Stimulated activated CD8-positive, alpha-beta memory T cell treated with anti-CD3 and anti-CD28 coated beads, Interleukin-7, amount 100 ng/mL, for 48 hours (primary cell): ENCODE measurements around the gene TSPAN9.

ENCODE experiments used
- DNase-seq, 2 donors: peaks; one replicate each; pipeline ENCODE4 v3.0.0-alpha.2; 2020; ENCODE audit warnings: low read depth in 1 of 2; ENCODE audit errors: extremely low read depth in 1 of 2

Gene TSPAN9

GRCh38 chr12:3097836-3098235, 20.7 kb downstream of the TSPAN9 start:
- no peak for DNase-seq

- DNase-seq, result no peak
Observed at GRCh38 chr12:3098436-3098835, 21.3 kb downstream of the TSPAN9 start.

- DNase-seq, result no peak
Observed at GRCh38 chr12:3099146-3099545, 22.0 kb downstream of the TSPAN9 start.

- DNase-seq, result no peak
Observed at GRCh38 chr12:3101309-3102024, 24.3 kb downstream of the TSPAN9 start.

GRCh38 chr12:3102771-3103410, 25.7 kb downstream of the TSPAN9 start:
- no peak for DNase-seq

DNA sequence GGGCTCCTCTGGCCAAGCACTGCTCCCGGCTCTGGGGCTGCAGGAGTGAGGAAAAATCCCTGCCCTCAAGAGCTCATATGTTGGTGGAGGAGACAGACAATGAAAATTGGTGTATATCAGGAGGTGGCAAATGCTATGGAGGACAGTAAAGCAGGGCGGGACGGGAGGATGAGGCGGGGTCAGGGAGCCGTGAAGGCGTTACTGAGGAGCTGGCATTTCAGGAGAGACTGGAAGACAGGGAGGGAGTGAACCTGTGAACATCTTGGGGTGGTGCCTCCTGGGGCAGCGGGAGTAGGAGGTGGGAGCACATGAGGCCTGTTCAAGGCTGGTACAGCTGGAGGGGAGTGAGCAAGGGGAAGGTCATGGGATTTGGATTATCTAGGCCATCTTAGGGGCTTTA, 26.6 kb downstream of the TSPAN9 start:
- DNase-seq, result no peak

DNA sequence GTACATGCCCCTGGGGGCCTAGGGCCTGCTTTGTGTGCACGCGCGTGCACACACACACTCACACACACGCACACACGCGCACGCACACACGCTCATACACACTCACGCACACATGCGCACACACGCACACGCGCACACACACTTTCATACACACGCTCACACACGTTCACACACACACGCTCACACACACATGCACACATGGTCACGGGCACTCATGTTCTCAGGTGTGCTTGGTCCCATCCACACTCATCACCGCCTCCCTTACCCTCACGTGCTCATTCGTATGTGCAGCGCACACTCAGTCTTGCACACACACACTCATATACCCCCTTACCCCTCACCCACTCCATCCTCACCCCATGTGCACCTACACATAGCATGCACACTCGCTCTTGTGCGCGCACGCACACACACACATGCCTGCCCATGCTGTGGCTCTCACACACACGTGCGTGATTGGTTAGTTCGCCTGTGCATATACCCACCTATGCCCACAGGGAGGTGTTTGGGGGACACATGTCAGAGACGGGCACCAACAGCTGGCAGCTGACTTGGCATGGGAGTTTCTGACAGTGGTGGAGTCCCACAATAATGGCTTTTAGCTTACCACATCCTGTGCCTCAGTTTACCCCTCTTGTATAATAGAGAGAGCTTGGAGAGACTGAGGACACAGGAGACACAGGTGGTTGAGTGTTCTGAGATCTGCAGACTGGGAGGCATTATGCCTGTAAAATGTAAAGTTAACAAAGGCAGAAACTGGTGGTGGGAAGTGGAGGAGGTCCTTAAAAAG, 28.7 kb downstream of the TSPAN9 start:
- no peak for DNase-seq

DNA sequence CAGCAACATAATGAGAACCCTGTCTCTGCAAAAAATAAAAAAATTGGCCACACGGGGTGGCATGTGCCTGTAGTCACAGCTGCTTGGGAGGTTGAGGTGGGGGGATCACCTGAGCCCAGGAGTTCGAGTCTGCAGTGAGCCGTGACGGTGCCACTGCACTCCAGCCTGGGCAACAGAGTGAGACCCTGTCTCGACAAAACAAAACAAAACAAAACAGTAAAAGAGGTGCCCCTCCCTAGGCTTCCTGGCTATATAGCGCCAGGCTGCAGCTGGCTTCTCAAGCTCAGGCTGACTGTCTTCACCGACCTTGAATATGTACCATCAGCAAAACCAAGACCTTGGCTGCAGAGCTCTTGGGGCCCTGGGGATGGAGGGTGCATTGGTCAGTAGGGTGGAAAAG, 29.4 kb downstream of the TSPAN9 start:
- no peak for DNase-seq

DNA sequence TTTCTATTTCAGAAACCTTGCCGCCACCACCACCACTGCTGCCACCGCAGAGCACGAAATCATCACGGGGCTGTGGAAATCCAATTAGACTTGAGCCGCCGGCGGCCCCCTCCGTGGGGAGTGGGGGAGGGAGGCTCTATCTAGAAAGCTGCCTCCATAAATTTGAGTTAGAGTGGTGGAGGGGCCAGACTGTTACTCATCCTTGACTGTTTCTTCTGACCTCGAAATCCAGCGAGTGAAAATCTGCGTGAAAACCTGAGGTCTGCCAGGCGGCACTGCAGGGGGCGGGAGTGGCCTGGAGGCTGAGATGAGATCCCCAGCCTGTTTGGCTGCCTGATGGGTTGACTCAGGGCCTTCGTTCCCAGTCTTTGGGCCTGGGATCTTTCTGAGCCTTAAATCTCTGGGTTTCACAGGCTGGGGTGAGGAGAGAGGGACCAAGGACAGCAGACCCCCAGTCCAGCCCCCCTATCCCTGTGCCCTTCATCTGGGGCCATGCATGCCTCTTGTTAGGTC, 29.9 kb downstream of the TSPAN9 start:
- DNase-seq, result no peak

GRCh38 chr12:3107954-3108353, 30.8 kb downstream of the TSPAN9 start:
- DNase-seq, result no peak

DNA sequence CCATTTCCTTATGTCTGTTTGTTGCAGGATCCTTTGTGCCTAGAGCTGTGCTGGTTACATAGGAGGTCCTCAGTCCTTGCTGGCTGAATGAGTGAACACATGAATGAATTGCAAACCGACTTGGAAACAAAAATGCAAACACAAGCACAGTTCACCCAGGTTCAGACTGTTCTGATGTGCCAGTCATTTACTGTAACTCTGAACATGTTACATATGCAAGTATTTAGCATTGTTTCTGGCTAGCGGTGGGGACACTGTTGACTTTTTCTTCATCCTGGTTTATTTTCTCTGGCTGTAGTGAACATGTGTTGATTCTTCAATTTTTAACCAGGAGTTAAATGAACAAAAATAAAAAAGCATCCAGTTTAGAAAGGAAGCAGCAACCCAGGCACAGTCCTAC, 33.4 kb downstream of the TSPAN9 start:
- no peak for DNase-seq

DNA sequence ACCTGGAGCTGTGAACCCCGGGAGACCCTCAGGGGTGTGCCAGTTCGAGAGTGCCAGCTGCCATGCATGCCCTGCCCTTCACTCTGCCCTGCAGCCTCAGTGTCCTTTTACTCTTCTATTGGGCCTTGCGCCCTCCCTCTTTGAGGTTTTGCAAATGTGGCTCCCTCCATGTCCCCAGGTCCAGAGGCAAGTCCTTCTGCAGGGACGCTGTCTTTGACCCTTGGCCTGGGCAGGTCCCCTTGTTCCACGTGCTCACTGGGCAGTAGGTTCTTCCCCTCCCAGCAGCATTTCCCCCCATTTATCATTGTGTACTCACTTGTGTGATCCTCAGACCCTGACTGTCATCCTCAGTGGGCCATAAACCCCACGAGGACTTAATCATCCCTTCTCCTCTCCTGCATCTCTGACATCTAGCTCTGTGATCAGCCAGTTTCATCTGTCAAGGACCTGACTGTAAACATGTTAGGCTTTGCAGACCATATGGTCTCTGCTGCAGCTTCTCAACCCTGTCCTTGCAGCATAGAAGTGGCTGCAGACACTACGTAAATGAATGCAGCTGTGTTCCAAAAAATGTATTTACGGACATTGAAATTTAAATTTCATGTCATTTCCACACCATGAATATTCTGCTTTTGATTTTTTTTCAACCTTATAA, 36.6 kb downstream of the TSPAN9 start:
- no peak for DNase-seq

- no peak for DNase-seq
Observed at GRCh38 chr12:3114671-3115070, 37.5 kb downstream of the TSPAN9 start.

- DNase-seq, result no peak
Observed at GRCh38 chr12:3115078-3115477, 37.9 kb downstream of the TSPAN9 start.

DNA sequence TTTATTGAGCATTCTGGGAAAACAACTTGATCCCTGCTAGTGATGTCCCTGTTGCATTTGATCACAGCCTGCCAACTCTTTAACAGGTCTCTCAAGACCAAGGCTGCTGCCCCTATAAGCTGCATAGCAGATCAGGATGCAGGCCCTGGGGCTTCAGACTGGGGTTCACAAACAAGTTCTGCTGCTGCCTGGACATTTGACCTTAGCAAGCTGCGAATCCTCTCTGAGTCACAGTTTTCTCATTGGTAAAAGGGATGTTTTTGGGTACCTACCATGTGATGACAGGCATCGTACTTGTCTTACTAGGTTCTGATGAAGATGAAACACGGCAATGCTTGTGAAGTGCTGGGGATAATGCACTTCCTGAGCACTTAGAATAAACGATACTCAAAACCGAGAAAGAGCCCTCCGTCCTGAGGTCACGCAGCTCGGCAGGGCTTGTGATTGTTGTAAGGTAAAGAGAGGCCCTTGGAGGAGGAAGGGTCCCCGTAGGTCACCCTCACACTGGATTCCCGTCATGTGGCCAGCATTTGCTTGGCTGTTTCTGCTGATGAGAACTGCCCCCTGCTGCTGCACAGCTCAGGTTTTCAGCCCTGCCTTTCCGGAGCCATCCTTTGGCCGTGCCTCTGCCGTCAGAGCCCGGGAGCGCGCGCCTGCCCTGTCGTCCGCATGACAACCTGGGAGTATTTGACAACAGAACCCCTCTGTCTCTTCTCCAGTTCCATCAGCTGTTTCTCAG, 39.1 kb downstream of the TSPAN9 start:
- no peak for DNase-seq

GRCh38 chr12:3117144-3117581, 40.0 kb downstream of the TSPAN9 start:
- no peak for DNase-seq

- DNase-seq, result no peak
Observed at GRCh38 chr12:3117591-3118015, 40.4 kb downstream of the TSPAN9 start.

DNA sequence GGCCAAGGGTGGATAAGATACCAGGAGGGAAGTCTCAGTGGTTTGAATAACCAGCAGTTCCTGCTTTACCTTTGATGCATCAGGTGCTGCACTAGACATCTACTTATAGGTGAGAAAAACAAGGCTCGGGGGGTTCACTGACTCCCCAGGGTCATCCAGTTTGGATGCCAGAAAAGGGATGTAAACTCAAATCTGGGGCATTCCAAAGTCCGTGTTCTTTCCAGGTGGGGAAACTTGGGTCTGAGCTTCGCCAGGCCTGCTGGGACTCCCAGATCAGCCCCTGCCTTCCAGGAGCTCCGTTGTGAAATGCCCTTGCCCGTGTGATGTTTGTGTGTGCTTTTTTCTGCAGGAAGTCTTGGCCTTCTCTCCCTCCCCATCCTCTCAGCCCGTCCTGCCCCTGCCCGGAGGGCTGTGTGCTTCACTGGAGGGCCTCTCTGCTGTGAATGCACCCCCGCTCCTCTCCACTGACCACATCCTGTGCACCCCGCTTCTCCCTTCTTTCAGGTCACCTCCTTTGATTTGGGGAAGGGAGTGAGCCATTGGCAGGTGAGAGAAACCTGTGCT, 42.1 kb downstream of the TSPAN9 start:
- DNase-seq, result no peak

DNA sequence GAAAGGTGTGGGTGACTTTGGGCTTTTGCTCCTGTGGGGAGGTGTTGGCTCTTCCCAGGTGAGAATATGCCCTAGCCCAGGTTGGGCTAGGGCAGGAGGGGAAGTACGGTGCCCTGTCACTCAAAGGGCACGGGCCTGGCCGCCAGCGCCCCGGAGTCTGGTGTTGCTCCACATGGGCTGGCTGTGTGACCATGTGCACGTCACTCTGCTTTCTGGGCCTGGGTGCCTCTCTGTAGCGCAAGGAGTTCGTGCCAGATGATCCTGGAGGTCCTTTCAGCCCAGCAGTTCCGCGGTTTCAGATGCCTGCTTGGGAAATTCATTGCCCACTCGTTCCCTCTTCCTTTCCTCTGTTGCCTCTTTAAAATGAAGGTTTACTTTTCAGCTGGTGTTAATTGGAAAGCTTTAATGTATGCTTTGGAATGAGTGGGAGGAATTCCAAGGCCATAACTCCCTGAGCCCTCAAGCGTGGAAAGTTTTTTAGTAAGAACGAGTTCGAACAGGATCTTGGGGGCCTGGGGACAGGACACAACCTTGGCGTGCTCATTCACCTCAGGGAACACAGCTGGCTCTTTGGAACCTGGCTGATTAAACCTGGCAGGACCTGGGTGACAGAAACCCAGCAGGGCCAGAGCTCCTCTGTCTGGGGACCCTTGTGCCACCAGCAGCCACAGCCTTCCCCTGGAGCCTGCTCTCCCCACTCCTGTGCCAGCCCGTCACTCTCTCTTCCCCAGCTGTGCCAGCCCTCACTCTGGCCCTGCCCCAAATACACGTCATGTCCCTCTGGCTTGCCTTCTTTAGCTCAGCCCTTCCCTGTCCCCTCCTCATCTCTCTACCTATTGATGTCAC, 42.8 kb downstream of the TSPAN9 start:
- DNase-seq, result no peak
